CD4-positive, alpha-beta T cell treated with Interferon alpha-2 for 1 hour (primary cell): ENCODE data around the gene GLUD1.
"Not testable (repeated sequence)": the region's sequence is repeated elsewhere in the genome, so short reads cannot be mapped to it uniquely, and the experiment has no call there.

Experiments
- DNase-seq, 2 donors: peaks; one replicate each; pipeline ENCODE4 v3.0.0-alpha.2; 2020 to 2022

Gene GLUD1

GRCh38 chr10:87089746-87090145, 4.9 kb downstream of the GLUD1 start:
- no peak for DNase-seq

GRCh38 chr10:87085537-87085936, 9.1 kb downstream of the GLUD1 start:
- no peak for DNase-seq

- peak in 1 of 2 donors; percentile 59 for DNase-seq
Observed at GRCh38 chr10:87084291-87084782, 10.3 kb downstream of the GLUD1 start.

GRCh38 chr10:87083576-87084290, 10.9 kb downstream of the GLUD1 start:
- peak; percentile 23 to 65 for DNase-seq

GRCh38 chr10:87082219-87082618, 12.4 kb downstream of the GLUD1 start:
- not testable (repeated sequence) for DNase-seq

GRCh38 chr10:87081574-87081973, 13.1 kb downstream of the GLUD1 start:
- DNase-seq, result not testable (repeated sequence)

GRCh38 chr10:87080621-87081020, 14.0 kb downstream of the GLUD1 start:
- DNase-seq, result not testable (repeated sequence)

GRCh38 chr10:87079106-87079836, 15.4 kb downstream of the GLUD1 start:
- DNase-seq, result no peak

GRCh38 chr10:87076421-87076820, 18.2 kb downstream of the GLUD1 start:
- DNase-seq, result not testable (repeated sequence)

GRCh38 chr10:87072449-87072848, 22.2 kb downstream of the GLUD1 start:
- no peak for DNase-seq

GRCh38 chr10:87068281-87068680, 26.4 kb downstream of the GLUD1 start:
- DNase-seq, result no peak

GRCh38 chr10:87066865-87067264, 27.8 kb downstream of the GLUD1 start:
- DNase-seq, result no peak

GRCh38 chr10:87066178-87066577, 28.5 kb downstream of the GLUD1 start:
- DNase-seq, result no peak

GRCh38 chr10:87064651-87065050, 30.0 kb downstream of the GLUD1 start:
- DNase-seq, result no peak

GRCh38 chr10:87060280-87060928, 34.2 kb downstream of the GLUD1 start:
- no peak for DNase-seq

- no peak for DNase-seq
Observed at GRCh38 chr10:87059401-87059800, 35.2 kb downstream of the GLUD1 start.

- no peak for DNase-seq
Observed at GRCh38 chr10:87058171-87058570, 36.5 kb downstream of the GLUD1 start.

GRCh38 chr10:87054373-87055295, 40.0 kb downstream of the GLUD1 start:
- DNase-seq, result no peak

- no peak for DNase-seq
Observed at GRCh38 chr10:87053577-87054181, 41.0 kb downstream of the GLUD1 start.

- DNase-seq, result no peak
Observed at GRCh38 chr10:87053111-87053510, 41.5 kb downstream of the GLUD1 start.

- no peak for DNase-seq
Observed at GRCh38 chr10:87045434-87045938, 49.2 kb downstream of the GLUD1 start.

- DNase-seq, result not testable (repeated sequence)
Observed at GRCh38 chr10:87043579-87043978, 51.1 kb downstream of the GLUD1 start.
